ENCODE measurements around the gene WASHC2C.
"Not testable (repeated sequence)": the region's sequence is repeated elsewhere in the genome, so short reads cannot be mapped to it uniquely, and the experiment has no call there.

WASHC2C gene

DNA sequence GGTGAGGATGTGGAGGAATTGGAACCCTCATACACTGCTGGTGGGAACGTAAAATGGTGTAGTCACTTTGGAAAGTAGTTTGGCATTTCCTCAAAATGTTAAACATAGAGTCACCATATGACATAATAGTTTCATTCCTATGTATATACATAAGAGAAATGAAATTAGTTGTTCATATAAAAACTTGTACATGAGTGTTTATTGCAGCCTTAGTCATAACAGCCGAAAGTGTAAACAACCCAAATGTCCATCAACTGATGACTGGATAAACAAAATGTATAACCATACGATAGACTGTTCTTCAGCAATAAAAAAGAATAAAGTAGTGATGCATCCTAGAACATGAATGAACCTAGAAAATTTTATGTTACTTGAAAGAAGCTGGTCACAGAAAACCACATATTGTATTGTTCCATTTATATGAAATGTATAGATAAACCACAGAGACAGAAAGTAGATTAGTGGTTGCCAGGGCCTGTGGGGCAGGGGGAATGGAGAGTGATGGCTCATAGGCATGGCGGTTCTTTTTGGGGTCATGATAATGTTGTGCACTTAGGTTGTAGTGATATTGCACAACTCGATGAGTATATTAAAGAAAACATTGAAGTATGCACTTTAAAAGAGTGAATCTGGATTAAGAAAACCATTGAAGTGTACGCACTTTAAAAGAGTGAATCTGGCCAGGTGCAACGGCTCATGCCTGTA is 44.8 kb downstream of the WASHC2C start:
- DNase-seq = not testable (repeated sequence)

DNA sequence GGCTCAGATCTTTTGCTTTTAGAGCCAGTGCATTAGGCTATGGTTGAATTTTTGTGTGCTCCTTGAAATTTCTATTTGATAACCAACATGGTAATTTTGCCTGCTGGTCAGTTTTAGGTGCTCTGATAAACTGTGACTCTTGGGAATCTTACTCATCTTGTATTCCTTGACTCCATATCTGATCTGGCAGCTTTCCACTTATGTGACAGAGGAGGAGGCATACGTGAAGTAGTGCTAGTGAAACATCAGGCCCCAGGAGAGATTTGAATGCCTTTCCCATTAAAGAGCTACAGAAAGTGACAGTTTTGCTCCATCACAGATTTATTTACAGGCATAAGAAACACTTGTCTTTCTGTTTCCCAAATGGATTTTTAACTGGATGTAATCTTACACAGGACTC is 59.2 kb downstream of the WASHC2C start:
- DNase-seq = not testable (repeated sequence)

DNA sequence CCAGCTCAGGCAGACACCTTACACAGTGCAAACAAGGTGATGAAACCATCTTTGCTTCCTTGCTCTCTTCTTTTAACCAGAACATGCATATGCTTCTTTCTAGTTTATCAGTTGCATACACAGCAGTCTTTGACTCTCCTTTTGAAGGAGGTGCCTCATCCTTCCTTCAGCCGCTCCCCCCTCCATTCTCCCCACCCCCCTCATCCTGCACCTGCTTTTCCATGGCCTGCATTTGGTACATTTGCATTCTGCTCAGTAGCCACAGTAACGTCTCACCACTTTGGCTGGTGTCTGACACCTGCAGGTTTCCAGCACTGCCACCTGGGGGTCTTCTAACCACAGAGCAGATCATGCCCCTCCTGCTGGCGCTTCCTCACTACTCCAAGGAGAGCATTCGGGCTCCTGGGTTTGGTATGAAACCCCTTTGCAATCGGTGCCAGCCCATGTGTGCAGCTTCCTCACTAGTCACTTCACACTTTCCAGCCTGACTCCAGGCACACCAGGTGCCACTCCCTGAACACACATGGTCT is 60.2 kb downstream of the WASHC2C start:
- DNase-seq = not testable (repeated sequence)

DNA sequence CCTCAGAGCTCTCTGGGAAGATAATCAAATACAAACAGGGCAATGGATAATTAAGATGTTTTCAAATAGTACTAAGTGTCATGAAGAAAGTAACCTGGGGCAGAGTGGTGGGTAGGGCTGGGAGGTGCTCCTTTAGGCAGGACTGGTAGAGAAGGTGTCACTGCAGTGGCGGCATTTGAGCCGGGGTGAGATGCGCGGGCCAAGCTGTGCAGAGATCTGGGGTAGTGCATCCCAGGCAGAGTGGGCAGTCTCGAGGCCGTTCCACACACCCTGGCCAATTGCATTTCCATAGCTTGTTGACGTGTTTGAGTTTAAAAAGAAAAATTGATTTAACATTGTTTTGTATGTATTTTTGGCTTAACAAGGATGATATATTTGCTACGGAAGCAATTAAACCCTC is 62.9 kb downstream of the WASHC2C start:
- not testable (repeated sequence) for DNase-seq

DNA sequence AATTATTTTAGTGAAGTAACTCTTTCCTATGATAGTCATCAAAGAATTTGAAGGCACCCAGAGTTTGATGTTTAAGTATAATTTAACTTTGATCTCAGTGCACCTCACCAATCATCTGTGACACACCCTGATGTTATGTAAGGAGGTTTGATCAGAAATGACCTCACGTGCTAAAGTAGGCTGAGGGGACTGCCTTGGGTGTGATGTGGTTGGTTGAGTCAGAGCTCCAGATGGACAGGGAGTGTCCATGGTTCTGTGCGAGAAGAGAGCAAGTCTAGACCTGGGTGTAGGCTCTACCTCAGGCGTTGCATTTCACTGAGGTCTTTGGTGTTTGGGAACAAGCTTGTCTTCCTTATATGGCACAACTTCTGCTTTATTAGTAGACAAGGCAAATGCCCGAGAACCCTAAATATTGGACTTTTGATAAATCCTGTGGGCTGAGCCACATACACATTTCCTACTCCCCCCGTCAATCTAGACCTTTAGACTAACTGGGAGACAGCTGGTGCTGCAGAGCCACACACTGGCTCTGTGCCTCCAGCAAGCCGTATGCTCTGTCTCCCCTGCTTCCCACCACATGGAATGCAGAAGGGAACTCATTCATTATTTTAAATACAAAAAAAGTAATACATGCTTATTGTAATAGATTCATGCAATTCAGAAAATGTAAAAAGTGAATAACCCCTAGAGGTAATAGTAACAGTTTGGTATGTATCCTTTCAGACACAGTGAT is 63.8 kb downstream of the WASHC2C start:
- not testable (repeated sequence) for DNase-seq

DNA sequence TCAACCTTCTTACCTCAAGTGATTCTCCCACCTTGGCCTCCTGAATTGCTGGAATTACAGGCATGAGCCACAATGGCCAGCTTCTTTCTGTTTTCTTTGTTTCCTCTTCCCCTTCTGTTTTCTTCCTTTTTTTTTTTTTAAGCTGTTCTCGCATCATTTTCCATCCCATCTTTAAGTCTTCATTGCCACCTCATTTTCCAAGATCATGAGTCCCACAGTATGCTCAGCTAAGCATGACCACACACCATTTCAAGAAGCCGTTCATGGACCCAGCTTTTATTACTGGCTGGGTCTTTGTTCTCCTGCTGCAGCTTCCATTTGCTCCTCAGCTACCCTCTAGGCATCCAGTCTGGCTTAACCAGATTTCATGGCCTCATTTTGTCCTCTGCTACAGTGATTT is 67.7 kb downstream of the WASHC2C start:
- not testable (repeated sequence) for DNase-seq

DNA sequence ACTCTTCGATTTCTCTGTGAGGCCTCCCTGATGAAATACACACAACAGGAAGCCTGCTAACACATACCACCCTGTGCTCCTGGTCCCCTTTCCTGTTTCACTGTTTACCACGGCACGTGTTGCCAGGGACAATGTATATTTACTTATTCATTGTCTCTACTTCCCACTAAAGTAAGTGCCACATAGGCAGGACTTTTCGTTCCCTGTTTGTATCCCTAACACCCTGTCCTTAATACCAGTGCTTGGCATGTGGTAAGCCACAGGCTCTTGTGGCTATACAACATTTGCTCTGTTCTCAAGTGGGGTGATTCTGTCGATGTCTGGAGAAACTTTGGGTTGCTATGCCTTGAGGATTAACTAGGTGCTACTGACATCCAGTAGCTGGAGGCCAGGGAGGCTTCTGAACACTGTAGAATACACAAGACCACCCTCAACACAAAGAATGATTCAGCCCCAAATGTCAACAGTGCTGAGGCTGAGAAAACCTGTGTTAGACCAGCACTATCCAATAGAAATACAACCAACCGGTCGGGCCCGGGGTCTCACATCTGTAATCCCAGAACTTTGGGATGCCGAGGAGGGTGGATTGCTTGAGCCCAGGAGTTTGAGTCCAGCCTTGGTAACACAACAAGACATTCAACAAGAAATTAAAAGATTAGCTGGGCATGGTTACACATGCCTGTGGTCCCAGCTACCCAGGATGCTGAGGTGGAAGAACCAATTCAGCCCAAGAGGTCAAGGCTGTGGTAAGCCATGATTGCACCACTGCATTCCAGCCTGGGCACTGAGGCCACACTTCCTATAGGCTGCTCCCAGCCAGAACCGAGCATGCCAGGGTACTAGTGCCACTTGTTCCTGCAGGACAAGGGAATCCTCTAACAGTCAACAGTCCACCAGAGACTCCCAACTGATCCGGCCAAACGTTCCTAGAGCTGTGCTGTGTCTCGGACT is 76.3 kb downstream of the WASHC2C start:
- DNase-seq = not testable (repeated sequence)

DNA sequence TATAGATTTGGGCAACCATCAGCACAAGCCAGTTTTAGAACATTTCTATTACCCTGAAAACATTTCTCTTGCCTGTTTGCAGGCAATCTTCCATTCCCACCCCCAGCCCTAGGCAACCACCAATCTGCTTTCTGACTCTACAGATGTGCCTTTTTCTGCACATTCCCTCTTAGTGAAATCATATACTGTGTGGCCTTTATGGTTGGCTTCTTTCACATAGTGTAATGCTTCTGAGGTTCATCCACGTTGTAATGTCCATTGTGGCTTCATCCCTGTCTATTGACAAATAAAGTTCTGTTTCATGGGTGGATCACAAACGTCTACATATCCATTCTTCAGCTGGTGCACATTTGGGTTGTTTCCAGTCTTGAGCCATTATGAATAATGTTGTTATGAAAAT is 77.9 kb downstream of the WASHC2C start:
- not testable (repeated sequence) for DNase-seq

DNA sequence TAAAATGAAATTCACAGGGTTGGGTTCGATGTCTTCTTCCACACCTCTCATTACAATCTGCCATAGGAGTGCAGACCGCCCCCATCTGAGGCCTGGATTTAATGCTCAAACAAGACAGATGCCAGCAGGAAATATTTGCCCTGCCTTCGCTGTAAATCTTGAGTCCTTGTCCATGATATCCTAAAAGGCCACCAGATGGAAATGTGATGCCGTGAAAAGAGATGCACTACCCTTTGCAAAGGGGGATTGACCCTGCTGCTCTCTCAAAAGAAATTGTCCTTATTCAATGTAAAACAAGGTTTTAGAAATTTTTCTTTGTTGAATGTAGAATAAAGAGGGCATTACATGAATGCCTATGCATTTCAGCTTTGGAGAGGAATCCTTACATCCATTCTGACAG is 82.8 kb downstream of the WASHC2C start:
- DNase-seq = no peak

DNA sequence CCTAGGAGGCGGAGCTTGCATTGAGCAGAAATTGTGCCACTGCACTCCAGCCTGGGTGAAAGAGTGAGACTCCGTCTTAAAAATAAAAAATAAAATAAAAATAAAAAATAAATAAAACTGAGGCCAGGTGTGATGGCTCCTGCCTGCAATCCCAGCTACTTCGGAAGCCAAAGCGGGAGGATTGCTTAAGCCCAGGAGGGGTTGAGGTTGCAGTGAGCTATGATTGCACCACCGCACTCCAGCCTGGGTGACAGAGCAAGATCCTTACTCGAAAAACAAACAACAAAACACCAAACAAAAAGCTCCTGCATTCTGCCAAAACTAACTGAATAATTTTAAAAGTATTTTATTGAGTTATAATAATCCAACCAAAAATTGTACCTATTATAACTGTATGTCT is 84.0 kb downstream of the WASHC2C start:
- DNase-seq = no peak

DNA sequence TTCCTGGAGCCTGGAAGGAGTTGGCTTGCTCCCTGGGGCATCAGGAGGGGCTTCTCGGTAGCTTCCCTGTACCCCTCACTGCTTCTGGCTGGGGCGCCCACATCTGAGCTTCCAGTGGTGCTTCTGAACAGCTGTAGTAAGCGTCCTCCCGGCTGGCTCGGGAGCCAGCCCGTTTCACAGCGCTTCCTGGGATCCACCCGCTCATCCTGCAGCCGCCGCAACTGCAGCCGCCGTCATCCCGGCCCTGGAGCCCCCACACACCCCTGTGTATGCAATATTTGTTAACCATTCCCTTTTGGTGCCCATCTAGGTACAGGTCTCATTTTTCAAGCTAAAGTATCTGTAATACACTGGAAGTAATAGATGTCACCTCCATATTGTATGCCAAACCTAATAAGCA is 85.9 kb downstream of the WASHC2C start:
- not testable (repeated sequence) for DNase-seq

DNA sequence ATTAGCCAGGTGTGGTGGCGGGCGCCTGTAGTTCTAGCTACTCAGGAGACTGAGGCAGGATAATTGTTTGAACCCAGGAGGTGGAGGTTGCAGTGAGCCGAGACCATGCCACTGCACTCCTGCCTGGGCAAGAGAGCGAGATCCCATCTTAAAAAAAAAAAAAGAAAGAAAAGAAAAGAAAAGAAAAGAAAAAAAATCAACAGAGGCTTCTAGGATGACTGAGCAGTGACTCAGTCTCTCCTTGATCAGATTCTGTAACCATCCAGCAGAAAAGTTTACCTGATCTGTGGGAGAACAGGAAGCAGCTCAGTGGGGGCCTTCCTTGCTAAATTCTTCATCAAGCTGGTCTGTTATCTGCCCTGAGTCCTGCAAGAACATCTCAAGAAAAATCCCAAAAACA is 87.1 kb downstream of the WASHC2C start:
- not testable (repeated sequence) for DNase-seq

DNA sequence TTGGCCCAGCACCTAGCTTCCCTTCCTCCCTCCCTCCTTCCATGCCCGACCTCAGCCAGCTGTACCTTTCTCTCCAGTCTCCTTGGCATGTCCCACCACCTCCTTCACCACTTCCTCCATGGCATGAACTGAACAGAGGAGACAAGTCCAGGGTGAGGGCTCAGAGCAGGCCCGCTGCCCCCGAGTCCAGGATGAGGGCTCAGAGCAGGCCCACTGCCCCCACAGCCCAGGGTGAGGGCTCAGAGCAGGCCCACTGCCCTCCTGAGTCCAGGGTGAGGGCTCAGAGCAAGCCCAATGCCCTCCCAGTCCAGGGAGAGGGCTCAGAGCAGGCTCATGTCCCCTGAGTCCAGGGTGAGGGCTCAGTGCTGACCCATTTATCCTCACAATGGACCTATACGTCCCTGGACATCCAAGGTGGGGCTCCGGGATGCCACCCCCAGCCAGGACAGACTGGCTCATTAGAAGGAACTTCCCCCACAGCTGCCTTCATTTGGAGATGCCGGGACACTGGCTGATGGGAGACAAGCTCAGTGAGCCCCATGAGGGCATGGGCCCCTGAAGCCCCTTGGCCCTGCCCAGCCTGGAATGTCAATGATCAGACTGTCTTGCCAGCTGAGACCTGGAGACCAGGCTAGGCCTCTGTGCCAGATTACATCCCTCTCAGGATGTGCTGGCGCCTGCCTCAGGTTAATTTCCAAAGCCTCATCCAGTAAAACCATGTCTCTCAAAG is 90.2 kb downstream of the WASHC2C start:
- no peak for DNase-seq

DNA sequence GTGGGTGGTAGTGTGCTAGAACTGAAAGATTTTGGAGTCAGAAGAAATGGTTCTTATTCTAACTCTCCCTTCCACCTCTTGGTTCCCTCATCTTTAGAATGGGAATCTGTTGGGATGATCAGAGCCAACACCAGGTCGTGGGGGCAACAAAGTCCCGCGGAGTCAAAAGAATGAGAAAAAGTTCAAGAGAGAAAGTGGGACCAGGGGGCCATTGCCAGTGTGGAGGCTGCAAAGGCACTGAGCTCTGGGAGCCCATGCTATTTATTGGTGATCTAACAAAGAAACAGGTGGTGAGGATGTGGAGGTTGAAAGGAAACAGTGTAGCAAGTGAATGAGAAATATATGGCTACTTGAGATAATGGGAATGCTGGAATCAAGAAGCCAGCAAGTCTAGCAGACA is 90.8 kb downstream of the WASHC2C start:
- DNase-seq = no peak

DNA sequence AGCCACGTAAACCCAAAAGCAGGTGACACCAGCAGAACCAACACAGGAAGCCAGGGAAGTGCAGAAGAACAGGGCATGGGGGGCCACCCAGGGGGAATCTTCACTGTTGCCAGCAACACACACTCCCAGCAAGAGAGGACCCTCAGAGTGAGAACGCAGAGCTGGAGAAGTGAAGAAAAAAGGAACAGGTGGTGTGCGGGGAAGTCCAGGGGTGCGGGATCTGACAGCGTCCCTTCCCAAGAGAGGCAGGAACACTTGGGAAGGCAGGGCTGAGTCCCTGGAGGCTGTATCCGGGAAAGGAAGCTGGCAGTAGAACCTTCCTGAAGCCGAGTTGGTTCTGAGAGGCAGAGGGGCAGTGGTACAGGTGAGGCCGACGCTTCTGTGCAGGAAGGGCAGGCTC is 92.5 kb downstream of the WASHC2C start:
- DNase-seq = no peak

DNA sequence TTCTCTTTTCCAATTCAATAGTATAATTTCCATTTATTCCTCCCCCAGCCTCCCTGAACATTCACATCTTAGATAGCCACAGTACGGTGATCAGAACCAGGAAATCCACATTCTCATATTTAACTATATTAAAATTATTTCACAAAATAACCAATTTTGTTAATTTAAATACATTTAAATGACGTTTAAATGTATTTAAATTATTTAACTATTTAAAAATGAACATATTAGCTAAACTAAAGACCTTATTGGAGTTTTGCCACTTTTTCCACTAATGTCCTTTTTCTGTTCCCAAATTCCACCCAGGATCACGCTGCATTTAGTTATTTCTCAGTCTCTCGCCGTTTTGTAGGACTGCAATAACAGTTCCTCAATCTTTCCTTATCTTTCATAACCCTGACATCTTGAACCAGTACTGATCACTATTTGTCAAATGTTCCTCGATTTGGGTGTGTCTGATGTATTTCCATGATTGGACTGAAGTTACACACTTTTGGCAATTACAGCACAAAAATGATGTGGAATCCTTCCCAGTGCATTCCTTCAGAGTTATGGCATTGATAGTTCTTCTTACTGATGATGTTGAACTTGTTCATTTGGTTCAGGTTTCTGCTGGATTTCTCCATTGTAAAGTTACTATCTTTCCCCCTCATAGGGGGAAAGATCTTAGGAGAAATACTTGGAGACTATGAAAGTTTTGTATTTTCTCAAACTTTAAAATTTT is 93.2 kb downstream of the WASHC2C start:
- DNase-seq = not testable (repeated sequence)

DNA sequence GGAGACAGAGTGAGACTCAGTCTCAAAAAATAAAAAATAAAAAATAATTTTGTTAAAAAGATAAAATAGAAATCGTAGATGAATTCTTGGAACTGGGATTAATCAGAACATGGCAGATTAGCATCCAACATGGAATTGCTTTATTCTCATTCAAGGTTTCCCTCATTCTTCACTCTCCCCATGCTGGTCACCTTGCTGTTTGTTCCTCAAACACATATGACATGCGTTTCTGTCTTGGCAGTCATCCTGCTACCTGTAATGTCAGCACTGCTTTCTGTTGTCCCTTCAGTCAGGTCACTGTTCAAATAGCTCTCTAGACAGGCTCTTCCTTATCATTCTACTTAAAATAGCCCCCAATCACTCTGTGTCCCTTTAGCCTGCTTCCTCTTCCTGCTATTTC is 95.9 kb downstream of the WASHC2C start:
- DNase-seq = not testable (repeated sequence)
